NOMO-1 treated with dmso at 0.1 percent for 144 hours (cell line): ENCODE measurements around the gene FKRP.

Experiments
- DNase-seq: peaks from one replicate; lab custom pipeline; 2025; ENCODE audit not compliant: unreplicated experiment; lab: John Stamatoyannopoulos, UW

FKRP gene

GRCh38 chr19:46731007-46731501 lies 14.8 kb upstream of the FKRP start:
- peak; percentile 88 for DNase-seq

GRCh38 chr19:46731584-46731983 lies 14.3 kb upstream of the FKRP start:
- peak; percentile 45 for DNase-seq

- DNase-seq = no peak
Measured at GRCh38 chr19:46732172-46732938, 13.5 kb upstream of the FKRP start.

DNA sequence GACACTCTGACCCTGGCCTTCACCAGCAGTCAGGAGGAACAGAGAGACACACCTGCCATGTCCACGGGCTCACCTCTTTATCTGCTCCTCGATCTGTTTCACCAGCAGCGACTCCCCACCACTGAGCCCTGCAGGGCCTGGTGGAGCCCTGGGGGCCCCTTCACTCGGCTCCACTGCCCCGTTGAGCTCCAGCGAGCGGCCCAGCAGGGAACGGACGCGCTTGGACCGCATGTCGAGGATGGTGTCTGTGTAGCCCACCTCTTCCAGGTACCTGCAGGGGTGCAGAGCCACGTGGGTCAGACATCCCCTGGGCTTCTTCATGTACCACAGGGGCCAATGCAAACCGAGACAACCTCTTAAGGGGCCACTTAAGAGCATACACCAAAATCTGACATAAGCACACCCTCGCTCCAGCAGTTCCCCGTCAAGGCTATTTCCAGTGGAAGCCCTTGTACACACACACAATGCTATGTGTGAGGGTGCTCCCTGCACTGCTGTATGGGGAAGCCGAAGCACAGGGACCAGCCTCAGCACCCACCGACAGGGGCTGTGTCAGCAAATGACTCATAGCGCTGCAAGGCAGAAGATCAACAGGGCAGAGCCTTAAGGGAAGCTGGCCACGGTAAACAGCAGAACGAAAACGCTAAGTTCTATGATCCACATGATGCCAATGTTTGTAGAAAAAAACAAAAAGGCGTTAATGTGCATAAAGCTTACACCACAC lies 12.7 kb upstream of the FKRP start:
- peak; percentile 81 for DNase-seq

GRCh38 chr19:46733690-46734292 lies 12.1 kb upstream of the FKRP start:
- peak; percentile 80 for DNase-seq

DNA sequence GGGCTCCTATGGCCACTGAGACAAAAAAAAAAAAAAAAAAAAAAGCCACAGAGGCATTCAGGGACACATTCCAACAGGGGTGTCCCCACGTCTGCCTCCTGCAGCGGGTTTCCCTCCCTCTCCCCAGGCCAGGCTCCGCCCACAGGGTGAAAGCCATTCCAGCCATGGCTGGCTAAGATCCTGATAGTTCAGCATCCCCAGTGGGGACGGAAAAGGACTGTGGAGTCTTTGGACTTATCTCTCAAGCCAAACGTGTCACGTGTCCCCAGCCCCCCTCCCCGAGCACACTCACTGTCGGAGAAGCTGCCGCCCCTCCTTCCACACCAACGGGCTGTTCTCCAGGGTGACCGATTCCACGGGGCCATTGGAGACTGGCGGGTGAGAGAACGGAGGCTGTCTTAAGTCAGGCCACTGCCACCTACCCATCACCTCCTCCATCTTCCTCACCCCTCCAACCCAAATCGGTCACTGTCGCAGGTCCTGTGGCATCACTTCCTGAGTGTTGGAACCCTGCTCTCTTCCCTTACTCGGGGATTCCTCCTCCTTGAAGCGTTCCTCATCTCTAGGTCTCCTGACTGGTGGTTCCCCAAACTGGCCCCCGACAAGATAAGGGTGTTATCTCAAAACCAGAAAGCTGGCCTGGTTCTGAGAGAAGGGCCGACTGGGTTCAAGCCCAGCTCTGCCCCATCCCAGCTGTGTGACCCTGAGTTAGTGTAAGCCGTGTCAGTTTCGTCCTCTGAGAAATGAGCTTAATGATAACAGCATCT lies 9.1 kb upstream of the FKRP start:
- no peak for DNase-seq

DNA sequence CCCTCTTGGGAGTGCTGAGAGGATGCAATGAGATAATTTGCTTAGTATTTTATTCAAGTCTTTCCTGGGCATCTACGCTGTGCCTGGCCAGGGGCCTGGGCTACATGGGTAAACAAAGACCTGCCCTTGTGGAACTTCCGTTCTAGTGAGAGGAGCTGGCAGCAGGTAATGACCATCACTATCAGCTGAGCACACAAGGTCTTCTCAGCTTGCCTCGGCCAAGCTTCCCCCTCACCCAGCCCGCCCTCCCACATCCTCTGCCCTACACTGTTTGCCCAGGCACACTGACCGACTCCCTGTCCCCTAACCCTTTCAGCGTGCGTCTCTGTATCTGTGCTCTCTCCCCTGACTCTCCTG lies 8.6 kb upstream of the FKRP start:
- DNase-seq = no peak

DNA sequence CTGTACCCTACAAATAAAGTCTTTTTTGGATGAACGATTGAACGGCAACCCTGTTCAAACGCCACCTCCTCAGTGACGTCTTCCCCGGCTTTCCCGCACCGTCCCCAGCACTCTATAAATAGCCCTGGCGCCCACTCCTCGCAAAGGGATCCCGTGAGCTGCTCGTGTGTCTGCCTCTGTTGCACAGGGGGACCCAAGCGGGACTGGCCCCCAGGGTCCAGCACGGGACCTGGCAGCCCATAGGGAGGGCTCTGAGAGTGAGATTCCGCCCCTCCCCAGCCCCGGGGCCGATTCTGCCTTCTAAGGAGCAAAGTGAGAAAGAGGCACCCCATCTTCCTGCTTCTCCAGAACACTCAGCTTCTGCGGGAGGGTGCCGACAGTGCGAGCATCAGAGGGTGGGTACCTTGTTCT lies 8.1 kb upstream of the FKRP start:
- no peak for DNase-seq

DNA sequence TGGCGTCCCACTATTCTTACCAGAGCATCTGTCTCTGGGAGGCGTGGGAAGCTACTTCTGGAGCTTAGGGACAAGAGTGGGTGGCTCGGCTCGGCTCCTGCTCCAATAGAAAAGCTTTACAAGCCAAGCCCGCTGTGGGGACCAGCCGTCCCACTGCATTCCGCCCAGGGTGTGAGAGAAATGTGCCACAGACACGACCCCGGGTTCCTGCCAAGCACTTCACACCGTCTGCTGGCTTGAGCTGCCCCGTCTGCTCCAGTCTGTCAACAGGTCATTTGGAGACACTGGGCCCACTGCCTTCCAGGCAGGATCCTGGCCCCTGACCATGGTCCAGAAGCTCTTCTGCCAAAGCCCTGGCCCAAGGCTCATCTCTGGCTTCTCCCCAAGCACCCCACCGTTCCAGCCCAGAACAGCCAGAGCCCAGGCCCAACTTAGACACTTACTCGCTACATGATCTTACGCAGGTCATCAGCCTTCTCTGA lies 6.5 kb upstream of the FKRP start:
- no peak for DNase-seq

GRCh38 chr19:46741447-46741846 lies 4.4 kb upstream of the FKRP start:
- DNase-seq = no peak

- DNase-seq = no peak
Measured at GRCh38 chr19:46742926-46743480, 2.9 kb upstream of the FKRP start.

DNA sequence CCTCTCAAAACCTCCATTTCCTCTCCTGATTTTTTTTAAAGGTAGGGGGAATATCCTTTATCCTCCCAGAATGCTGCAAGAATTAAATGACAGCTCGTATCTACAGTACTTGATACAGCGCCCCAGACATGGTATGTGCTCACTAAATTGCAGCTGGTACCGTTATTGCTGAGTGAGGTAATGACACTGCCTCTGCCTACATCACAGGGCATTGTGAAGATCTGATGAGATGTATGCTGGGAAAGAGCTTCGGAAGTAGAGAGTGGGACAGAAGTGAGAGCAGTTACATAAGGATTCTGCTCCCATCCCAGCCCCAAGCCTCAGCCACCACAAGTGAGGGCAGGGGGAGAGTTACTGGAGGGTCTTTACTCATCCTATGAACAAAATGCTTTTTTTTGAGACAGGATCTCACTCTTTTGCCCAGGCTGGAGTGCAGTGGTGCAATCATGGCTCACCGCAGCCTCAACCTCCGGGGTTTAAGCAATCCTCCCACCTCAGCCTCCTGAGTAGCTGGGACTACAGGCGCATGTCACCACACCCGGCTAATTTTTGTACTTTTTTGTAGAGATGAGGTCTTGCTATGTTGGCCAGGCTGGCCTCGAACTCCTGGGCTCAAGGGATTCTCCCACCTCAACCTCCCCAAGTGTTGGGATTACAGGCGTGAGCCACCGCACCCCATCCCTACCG lies 1.7 kb upstream of the FKRP start:
- no peak for DNase-seq

- DNase-seq = no peak
Measured at GRCh38 chr19:46745030-46745429, 827 bp upstream of the FKRP start.

- DNase-seq = no peak
Measured at GRCh38 chr19:46746281-46747057, 612 bp downstream of the FKRP start, which contains the start of gene STRN4. Gene STRN4 (minus strand): TSS chr19:46746450. CDS start chr19:46746430, 20 bp downstream.

GRCh38 chr19:46748325-46749109 lies 2.7 kb downstream of the FKRP start:
- no peak for DNase-seq

- peak; percentile 57 for DNase-seq
Measured at GRCh38 chr19:46753420-46754155, 7.7 kb downstream of the FKRP start.

DNA sequence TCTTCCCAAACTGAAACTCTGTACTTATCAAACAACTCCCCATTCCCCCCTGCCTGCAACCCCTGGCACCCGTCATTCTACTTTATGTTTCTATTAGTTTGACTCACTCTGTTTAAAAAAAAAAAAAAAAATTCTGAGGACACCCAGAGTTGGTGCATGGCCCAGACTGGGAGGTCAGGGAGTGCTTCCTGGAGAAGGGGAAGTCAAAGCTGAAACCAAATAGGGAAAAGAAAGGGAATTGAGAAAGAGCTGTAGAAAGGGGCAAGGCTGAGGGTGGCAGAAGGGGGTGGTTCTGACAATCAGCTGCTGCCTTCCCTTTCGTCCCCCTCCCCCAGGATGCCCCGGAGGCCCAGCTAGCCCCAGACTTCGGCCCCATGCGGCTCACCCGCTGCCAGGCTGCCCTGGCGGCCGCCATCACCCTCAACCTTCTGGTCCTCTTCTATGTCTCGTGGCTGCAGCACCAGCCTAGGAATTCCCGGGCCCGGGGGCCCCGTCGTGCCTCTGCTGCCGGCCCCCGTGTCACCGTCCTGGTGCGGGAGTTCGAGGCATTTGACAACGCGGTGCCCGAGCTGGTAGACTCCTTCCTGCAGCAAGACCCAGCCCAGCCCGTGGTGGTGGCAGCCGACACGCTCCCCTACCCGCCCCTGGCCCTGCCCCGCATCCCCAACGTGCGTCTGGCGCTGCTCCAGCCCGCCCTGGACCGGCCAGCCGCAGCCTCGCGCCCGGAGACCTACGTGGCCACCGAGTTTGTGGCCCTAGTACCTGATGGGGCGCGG lies 9.4 kb downstream of the FKRP start:
- DNase-seq = no peak
